GM18951 (cell line): ENCODE results near the gene PPP2R2D.
"Not testable (repeated sequence)": the region's sequence is repeated elsewhere in the genome, so short reads cannot be mapped to it uniquely, and the experiment has no call there.

Experiments
- POLR2A ChIP-seq: IDR thresholded peaks from 4 replicates; pipeline ENCODE4 v1.6.1; 2011; ENCODE audit warnings: mild to moderate bottlenecking; ENCODE audit not compliant: insufficient read length, insufficient read depth; ENCODE audit errors: extremely low read depth
- in situ Hi-C: fragments of 300-500 bp; cut with MboI; formaldehyde crosslinking; loops from one replicate; pipeline ENCODE4 v1.12.0; 2022; ENCODE audit warnings: low sequenced_read_pairs, mixed read lengths, inconsistent platforms; ENCODE audit not compliant: unreplicated experiment

Gene PPP2R2D

DNA sequence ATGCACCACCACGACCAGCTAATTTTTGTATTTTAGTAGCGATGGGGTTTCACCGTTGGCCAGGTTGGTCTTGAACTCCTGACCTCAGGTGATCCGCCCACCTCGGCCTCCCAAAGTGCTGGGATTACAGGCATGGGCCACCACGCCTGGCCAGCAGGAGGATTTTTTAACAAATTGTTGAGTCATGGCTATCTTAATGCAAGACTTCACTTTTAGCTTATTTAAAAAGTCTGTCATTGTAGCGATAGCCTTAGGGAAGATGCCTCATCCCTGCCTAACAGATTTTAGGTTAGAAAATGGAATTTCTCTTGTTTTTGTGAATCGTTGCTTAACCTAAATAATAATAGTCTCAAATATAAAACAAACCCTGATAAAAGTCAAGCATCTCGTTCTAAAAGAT lies 35.5 kb downstream of the PPP2R2D start:
- in situ Hi-C loops, result no loop called here
- TF ChIP-seq POLR2A, result no peak

DNA sequence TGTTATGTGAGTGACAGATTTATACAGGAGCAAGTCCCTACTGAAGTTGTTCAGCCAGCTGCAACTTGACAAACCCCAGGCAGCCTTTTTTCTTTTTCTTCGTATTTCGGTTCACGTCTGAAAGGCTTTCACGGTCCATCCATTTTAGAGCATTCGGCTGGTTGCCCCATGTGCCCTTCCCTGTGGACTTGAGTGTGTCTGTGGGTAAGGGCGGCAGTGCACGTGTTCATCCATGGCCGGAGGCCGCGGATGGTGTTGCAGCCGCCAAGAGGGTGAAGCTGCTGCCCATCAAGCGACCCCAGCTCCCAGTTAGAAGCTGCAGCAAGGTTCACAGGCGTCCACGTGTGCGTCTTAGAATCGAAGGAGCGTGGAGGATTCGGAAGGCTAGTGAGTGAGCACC lies 35.9 kb downstream of the PPP2R2D start:
- TF ChIP-seq POLR2A, result no peak
- in situ Hi-C loops, result no loop called here

DNA sequence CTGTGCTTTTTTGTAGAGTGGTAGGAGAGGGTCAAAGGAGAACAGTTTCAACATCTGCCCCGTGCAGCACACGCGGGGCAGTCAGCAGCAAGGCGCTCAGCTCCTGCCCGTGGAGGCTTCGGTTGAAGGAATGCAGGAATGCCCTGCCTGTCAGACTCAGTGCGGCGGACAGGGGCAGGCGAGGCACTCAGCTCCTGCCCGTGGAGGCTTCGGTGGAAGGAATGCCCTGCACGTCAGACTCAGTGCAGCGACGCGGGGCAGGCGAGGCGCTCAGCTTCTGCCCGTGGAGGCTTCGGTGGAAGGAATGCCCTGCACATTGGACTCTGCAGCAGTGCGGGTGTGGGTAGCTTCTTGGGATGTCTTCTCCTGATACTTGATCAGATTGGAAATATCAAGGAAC lies 37.0 kb downstream of the PPP2R2D start:
- no peak for TF ChIP-seq POLR2A
- in situ Hi-C loops, result no loop called here

DNA sequence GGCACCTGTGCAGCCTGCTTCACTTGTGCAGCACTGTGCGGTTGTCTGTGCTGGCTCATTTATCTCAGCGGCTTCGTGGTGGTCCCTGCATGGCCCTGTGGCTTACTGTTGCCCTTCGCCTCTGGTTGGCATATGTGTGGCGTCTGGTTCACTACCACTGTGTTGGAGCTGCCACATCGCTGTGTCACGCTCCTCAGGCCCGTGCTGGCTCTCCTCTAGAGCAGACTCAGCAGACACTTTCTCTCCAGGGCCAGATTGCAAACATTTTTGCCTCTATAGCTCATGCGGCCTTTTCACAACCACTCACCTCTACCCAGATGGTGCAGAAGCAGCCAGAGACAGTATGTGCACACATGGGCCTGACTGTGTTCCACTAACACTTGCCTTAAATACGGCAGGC lies 37.9 kb downstream of the PPP2R2D start:
- TF ChIP-seq POLR2A, result no peak
- in situ Hi-C loops, result no loop called here

DNA sequence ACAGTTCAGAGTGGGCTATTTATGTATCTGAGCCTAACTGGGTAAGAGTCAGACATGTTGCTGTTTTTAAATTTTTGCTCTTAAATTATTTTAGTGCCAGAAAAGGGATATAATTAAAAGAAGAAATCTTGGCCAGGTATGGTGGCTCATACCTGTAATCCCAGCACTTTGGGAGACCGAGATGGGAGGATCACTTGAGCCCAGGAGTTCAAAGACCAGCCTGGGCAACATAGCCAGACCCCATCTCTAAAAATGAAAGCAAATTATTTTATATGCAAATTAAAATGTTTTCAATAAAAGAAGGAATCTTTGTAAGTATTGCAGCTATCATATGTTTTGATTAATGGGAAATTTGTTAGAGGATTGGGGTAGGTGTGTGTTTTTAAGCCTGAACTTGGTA lies 41.6 kb downstream of the PPP2R2D start:
- in situ Hi-C loops, result no loop called here
- no peak for TF ChIP-seq POLR2A

DNA sequence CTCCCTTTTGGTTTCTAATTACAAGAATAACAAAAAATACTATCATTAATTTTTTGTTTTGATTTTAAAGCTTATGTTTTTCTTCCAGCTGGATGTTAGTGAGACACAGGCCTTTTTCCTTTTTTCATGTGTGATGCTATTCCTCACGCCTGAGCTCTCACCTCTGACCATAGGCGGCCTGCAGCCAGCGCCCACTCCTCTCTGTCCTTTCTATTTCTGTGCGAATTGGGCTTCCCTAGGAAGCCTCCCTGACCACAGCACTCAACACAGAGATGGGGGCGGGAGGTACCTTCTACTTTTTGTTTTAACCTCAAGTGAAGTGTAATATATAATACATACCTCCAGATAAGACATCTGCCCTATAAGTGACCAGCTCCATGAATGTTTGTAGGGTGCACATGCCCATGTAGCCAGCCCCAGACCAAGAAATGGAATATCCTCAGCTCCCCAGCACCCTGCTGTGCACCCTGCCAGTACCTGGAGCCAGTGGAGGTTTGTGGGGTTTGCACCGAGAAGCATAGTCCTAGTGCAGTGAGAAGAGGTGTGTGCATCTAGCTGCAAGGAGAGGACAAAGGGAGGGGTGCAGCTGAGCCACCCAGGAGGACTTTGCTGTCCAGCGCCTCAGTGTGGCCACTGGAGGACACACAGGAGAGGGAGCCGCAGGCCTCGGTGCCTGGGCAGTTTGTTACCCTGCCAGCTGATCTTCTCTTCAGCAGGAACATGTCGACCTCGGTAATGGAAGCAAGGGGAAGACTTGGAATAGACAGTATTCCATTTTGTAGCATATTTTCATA lies 42.4 kb downstream of the PPP2R2D start:
- in situ Hi-C loops, result no loop called here
- no peak for TF ChIP-seq POLR2A

DNA sequence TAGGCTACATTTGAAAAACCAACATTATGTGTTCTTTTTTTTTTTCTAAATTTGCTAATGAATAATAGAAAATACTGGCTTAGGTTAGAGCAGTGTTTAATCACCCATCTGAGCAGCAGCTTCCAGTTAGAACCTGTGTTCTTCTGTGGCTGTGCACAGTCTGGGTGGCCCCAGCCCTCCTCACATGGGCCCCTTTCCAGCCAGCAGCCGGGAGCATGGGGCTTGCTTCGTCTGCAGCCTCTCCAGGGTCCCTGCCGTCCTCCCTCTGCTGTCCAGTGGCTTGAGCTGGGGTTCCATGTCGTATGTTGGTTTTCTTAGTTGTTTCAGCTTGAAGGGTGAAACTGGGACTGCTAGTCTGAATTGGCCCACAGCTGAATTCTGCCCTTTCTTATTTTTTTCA lies 43.6 kb downstream of the PPP2R2D start:
- no peak for TF ChIP-seq POLR2A
- in situ Hi-C loops, result no loop called here

DNA sequence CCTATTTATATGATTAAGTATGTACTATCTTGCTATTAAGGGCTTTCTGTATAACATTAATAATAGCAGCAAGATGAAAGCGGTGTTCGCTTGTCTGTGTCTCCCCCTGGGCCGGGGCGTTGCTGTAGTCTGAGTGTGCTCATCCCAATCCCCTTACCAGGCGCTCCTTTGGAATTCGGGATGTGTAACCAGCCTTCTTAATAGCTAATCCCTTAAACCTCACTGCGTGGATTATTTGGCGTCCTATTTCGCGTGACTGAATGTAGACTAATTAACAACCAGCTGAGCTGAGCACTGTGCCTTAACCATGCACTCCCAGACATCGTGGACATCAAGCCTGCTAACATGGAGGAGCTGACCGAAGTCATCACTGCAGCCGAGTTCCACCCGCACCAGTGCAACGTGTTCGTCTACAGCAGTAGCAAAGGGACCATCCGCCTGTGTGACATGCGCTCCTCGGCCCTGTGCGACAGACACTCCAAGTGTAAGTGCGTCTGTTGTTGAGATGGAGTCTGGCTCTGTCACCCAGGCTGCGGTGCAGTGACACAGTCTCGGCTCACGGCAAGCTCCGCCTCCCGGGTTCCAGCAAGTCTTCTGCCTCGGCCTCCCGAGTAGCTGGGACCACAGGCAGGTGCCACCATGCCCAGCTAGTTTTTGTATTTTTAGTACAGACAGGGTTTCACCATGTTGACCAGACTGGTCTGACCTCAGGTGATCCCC lies 44.3 kb downstream of the PPP2R2D start:
- no peak for TF ChIP-seq POLR2A
- in situ Hi-C loops, result no loop called here

DNA sequence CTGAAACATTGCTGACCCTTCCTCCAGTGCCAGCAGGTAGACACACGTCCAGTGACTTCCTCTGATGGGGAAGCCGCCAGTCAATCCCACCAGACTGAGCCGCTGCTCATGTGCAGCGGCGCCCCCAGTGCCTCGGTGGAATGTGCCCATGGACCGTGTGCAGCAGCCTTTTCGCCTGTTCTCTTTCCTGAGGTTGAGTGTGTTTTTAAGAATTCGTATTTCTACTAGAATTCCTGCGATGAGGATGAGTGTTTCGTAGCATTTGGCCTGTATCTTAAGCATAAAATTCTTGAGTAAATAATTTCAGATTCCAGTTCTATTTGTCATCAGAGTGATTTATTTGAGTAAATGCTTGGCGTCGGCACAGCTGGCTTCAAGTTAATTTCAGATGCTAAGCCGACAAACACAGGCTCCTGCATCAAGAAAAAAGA lies 45.5 kb downstream of the PPP2R2D start:
- no peak for TF ChIP-seq POLR2A
- in situ Hi-C loops, result no loop called here

DNA sequence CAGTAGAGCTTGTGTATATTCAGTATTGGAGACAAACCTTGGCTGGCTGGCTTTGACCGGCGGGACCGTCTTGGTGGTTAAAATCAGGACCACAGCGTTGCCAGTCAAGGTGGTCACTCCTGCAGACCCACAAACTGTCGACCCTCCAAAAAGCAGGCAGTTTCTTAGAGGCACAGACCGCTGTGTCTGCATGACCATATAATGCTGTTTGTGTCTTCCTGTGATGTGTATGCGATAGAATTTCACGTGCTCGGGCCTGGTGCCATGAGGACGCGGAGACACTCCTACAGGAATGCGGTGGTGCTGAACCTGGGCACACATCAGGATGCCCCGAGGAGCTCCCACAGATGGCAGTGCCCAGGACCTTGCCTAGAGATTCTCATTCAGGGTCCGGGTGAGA lies 46.1 kb downstream of the PPP2R2D start:
- TF ChIP-seq POLR2A, result no peak
- in situ Hi-C loops, result no loop called here

DNA sequence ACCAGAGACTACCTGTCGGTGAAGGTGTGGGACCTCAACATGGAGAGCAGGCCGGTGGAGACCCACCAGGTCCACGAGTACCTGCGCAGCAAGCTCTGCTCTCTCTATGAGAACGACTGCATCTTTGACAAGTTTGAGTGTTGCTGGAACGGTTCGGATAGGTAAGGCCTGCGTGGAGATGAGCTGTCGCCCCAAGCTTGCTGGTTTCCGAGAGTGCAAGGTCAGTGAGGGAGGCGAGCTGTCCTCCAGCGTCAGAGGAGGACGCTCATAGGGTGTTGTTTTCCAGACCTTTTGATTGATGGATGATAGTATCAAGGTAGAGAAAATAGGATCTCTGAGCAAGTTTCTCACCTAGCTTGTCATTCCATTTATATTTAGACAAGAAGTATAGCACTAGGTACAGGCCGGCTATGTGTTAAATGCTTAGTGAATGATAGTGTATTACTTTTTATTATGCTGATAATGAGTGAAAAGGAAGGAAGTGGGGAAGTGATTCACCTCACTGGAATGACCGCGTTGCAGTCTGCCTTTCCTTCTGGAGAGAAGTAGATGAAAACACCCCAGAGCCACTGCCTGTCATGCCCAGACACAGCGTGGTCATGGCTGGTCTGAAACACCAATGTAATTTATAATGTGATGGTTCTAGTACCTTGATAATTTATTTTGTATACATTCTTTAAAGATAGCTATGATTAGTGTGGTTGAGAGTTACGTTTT lies 47.0 kb downstream of the PPP2R2D start:
- in situ Hi-C loops, result no loop called here
- TF ChIP-seq POLR2A, result no peak

DNA sequence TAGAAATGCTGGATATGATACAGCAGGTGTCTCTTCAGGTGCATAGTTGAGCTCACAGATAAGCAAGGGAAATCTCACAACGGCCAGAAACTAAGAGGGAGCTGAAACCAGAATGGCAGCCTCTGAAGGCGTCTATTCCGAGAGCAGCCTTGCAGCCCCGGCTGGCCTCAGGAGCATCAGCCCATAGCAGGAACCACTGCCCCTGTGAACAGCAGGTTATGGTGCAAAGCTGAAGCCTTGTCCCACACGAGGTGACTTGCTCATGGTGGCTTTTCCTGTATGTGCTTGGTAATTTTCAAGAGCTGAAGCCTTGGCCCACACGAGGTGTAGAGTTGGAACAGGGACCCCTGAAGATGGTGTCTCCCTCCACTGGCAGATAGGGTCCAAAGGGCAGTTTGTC lies 47.7 kb downstream of the PPP2R2D start:
- in situ Hi-C loops, result no loop called here

DNA sequence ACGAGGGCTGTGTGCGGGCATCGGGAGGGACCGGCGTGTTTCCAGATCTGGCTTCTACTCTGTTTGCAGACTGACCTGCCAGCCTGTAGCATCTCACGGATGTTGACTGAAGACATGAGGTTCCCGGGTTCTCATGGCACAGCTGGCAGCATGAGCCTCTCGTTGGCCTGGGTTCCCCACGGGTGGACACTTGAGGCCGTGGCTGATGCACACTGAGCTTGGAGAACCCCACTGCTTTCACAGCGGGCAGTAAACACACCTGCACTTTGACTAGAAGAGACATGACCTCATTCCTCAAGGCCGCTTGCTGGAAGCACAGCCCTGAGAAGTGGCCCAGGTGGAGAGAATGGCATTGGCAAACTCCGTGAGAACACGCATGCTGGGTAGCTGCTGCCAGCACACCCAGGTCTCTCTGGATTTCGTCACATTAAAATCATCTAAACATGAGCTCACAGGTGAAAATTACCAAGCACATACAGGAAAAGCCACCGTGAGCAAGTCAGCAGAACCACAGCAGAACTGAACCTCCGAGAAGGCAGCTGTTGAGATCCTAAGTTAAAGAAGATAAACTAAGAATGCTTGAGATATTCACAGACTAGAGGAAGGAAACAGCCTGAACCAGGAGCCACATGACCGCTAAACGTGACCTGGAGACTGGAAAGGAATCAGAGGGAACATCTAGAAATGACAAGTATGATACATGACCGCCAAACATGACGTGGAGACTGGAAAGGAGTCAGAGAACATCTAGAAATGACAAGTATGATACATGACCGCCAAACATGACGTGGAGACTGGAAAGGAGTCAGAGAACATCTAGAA lies 48.4 kb downstream of the PPP2R2D start:
- no peak for TF ChIP-seq POLR2A
- in situ Hi-C loops, result no loop called here

More for the DNA sequence above, 47.7 kb downstream of the PPP2R2D start:
- no peak for TF ChIP-seq POLR2A

DNA sequence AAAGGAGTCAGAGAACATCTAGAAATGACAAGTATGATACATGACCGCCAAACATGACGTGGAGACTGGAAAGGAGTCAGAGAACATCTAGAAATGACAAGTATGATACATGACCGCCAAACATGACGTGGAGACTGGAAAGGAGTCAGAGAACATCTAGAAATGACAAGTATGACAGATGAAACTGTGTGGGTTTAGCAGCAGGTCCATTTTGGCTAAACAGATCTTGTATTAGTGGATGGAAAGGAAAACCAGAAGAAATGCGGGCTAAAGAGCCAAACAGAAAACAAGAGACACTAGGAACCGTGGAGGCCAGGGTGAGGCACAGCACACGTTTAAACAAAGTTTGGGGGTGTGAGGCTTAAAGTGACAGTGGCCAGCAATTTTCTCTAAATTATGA lies 49.1 kb downstream of the PPP2R2D start:
- in situ Hi-C loops, result not testable (repeated sequence)
